ENCODE results near the gene EIF4G3.

The EIF4G3 gene

GRCh38 chr1:21072721-21073120 is 104.0 kb downstream of the EIF4G3 start:
- Histone ChIP-seq H3K9me3 (replicated peaks; ENCODE audit: insufficient read depth, low read length) (no peaks in the 10 kb centered on the region), H3K9ac (ENCODE audit: low read length) (no peak overlapping the region), H3K27me3 (replicated peaks; ENCODE audit: insufficient read depth, low read length) (no peaks in the 10 kb centered on the region), H3F3A (ENCODE audit: insufficient read depth, low read length) (no peaks in the 10 kb centered on the region), H2AFZ (ENCODE audit: low read length) (no peak overlapping the region), H3K79me2 (ENCODE audit: low read length) (no peaks in the 10 kb centered on the region), H3K9me2 (replicated peaks; ENCODE audit: insufficient read depth, low read length) (no peaks in the 10 kb centered on the region), H4K20me1 (ENCODE audit: insufficient read depth, low read length) (no peaks in the 10 kb centered on the region), H3K4me3 (ENCODE audit: low read length) (no peak overlapping the region), H3K36me3 (replicated peaks; ENCODE audit: insufficient read depth, low read length) (no peaks in the 10 kb centered on the region), H3K4me2 (ENCODE audit: low read depth, low read length) (no peak overlapping the region), H3K27ac (ENCODE audit: low read length) (no peak overlapping the region), H3K4me1 (ENCODE audit: low read length) (no peaks in the 10 kb centered on the region)
- DNase-seq = no peak
- no peak for TF ChIP-seq EZH2 (optimal IDR thresholded peaks at IDR 0.05; ENCODE audit: low read depth, low read length)
- TF ChIP-seq, protein P1, sequence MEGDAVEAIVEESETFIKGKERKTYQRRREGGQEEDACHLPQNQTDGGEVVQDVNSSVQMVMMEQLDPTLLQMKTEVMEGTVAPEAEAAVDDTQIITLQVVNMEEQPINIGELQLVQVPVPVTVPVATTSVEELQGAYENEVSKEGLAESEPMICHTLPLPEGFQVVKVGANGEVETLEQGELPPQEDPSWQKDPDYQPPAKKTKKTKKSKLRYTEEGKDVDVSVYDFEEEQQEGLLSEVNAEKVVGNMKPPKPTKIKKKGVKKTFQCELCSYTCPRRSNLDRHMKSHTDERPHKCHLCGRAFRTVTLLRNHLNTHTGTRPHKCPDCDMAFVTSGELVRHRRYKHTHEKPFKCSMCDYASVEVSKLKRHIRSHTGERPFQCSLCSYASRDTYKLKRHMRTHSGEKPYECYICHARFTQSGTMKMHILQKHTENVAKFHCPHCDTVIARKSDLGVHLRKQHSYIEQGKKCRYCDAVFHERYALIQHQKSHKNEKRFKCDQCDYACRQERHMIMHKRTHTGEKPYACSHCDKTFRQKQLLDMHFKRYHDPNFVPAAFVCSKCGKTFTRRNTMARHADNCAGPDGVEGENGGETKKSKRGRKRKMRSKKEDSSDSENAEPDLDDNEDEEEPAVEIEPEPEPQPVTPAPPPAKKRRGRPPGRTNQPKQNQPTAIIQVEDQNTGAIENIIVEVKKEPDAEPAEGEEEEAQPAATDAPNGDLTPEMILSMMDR (IDR thresholded peaks at IDR 0.05; ENCODE audit: low read length) = no peak
- TF ChIP-seq EZH2phosphoT487 (IDR thresholded peaks at IDR 0.05; ENCODE audit: low read length) = no peak

GRCh38 chr1:21069549-21069948 is 107.1 kb downstream of the EIF4G3 start:
- no peak for DNase-seq
- Histone ChIP-seq H3K4me2 (ENCODE audit: low read depth, low read length) (no peak overlapping the region), H3K4me3 (ENCODE audit: low read length) (no peak overlapping the region), H3K27ac (ENCODE audit: low read length) (no peak overlapping the region), H4K20me1 (ENCODE audit: insufficient read depth, low read length) (no peaks in the 10 kb centered on the region), H3K4me1 (ENCODE audit: low read length) (no peaks in the 10 kb centered on the region), H3K36me3 (replicated peaks; ENCODE audit: insufficient read depth, low read length) (no peaks in the 10 kb centered on the region), H3F3A (ENCODE audit: insufficient read depth, low read length) (no peaks in the 10 kb centered on the region), H3K9me3 (replicated peaks; ENCODE audit: insufficient read depth, low read length) (no peaks in the 10 kb centered on the region), H3K27me3 (replicated peaks; ENCODE audit: insufficient read depth, low read length) (no peaks in the 10 kb centered on the region), H3K9ac (ENCODE audit: low read length) (no peak overlapping the region), H3K79me2 (ENCODE audit: low read length) (no peaks in the 10 kb centered on the region), H2AFZ (ENCODE audit: low read length) (no peak overlapping the region), H3K9me2 (replicated peaks; ENCODE audit: insufficient read depth, low read length) (no peaks in the 10 kb centered on the region)
- TF ChIP-seq EZH2phosphoT487 (IDR thresholded peaks at IDR 0.05; ENCODE audit: low read length) (no peak), EZH2 (optimal IDR thresholded peaks at IDR 0.05; ENCODE audit: low read depth, low read length) (no peak)
- TF ChIP-seq, protein P1 (IDR thresholded peaks at IDR 0.05; ENCODE audit: low read length) = no peak

DNA sequence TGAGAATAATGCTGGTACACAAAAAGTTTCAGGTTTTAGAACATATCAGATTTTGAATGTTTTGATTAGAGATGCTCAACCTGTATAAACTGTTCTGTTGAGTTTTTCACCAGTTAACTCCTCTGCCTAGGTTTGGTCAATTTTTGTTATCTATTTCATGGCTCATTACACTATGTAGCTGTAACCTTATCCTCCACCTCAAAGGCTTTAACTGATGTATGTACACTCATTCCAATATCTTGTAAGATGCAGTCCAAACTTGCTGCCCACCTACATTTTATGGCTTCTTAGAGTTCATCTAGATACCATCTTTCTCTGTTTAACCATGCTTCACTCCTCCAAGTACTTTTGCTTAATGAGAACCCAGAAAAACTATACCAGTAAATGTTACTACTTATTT is 107.8 kb downstream of the EIF4G3 start:
- Histone ChIP-seq H3K9me2 (replicated peaks; ENCODE audit: insufficient read depth, low read length) (no peaks in the 10 kb centered on the region), H3K9me3 (replicated peaks; ENCODE audit: insufficient read depth, low read length) (no peaks in the 10 kb centered on the region), H3K4me1 (ENCODE audit: low read length) (no peaks in the 10 kb centered on the region), H4K20me1 (ENCODE audit: insufficient read depth, low read length) (no peaks in the 10 kb centered on the region), H3F3A (ENCODE audit: insufficient read depth, low read length) (no peaks in the 10 kb centered on the region), H3K9ac (ENCODE audit: low read length) (no peak overlapping the region), H2AFZ (ENCODE audit: low read length) (no peak overlapping the region), H3K79me2 (ENCODE audit: low read length) (no peaks in the 10 kb centered on the region), H3K4me2 (ENCODE audit: low read depth, low read length) (no peak overlapping the region), H3K4me3 (ENCODE audit: low read length) (no peak overlapping the region), H3K27me3 (replicated peaks; ENCODE audit: insufficient read depth, low read length) (no peaks in the 10 kb centered on the region), H3K36me3 (replicated peaks; ENCODE audit: insufficient read depth, low read length) (no peaks in the 10 kb centered on the region), H3K27ac (ENCODE audit: low read length) (no peak overlapping the region)
- no peak for TF ChIP-seq EZH2 (optimal IDR thresholded peaks at IDR 0.05; ENCODE audit: low read depth, low read length)
- TF ChIP-seq EZH2phosphoT487 (IDR thresholded peaks at IDR 0.05; ENCODE audit: low read length) = no peak
- TF ChIP-seq, protein P1 (IDR thresholded peaks at IDR 0.05; ENCODE audit: low read length) = no peak
- no peak for DNase-seq
